Activated T-helper 17 cell treated with anti-CD3 and anti-CD28 coated beads, Interleukin-2, amount 50 U/mL, for 72 hours (primary cell): ENCODE measurements around the gene NPY4R2. TPM values are rescaled to one million over a fixed set of nuclear protein-coding genes. Genes with fewer than 3 reads are reported as not detected.
"Not testable (repeated sequence)": the region's sequence is repeated elsewhere in the genome, so short reads cannot be mapped to it uniquely, and the experiment has no call there.

Experiments
- ATAC-seq: fragments of 150-1000 bp; cut with Tn5 transposase; replicated peaks from 2 replicates; pipeline ENCODE4 v1.10.0; 2021; ENCODE audit warnings: mild to moderate bottlenecking, moderate library complexity
- H3K27ac Mint-ChIP-seq: one replicate; pipeline ENCODE4 v1.8.0; 2022; ENCODE audit warnings: mixed read lengths
- H3K27me3 Mint-ChIP-seq: one replicate; pipeline ENCODE4 v1.8.0; 2022; ENCODE audit warnings: mixed read lengths
- H3K36me3 Mint-ChIP-seq: one replicate; pipeline ENCODE4 v1.8.0; 2022; ENCODE audit warnings: low read depth, mild to moderate bottlenecking, mixed read lengths
- H3K4me1 Mint-ChIP-seq: one replicate; pipeline ENCODE4 v1.8.0; 2022; ENCODE audit warnings: mixed read lengths
- H3K4me3 Mint-ChIP-seq: one replicate; pipeline ENCODE4 v1.8.0; 2022; ENCODE audit warnings: mild to moderate bottlenecking, mixed read lengths
- H3K9me3 Mint-ChIP-seq: one replicate; pipeline ENCODE4 v1.8.0; 2022; ENCODE audit warnings: mixed read lengths
- total RNA-seq, 2 donors: library from RNA; stranded (reverse); gene quantifications; one replicate each; pipeline ENCODE4 v1.2.3, GENCODE V29; 2022

NPY4R2 gene
- total RNA-seq, 2 donors from 2014 or later: not detected

DNA sequence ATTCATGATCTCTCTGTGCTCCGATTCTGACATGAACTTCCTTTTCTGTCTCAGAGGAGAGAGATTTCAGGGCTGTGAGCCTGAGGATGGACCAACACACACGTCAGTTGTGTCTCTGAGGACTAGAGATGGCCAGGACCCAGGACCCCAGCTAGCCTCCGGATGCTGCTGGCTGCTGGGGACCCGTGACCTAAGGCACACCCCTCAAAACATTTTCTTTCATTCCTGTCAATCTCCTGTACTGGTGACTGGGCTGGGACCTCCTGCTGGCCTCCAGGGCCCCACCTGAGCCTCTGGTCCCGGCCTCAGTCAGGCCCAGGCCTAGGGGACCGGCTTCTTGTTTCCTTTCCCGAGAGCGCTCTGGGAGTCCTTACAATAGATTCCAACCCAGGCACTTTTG, 38.7 kb downstream of the NPY4R2 start:
- H3K4me3 Mint-ChIP-seq, H3K36me3 Mint-ChIP-seq, H3K9me3 Mint-ChIP-seq, H3K4me1 Mint-ChIP-seq, H3K27me3 Mint-ChIP-seq, H3K27ac Mint-ChIP-seq: not testable (repeated sequence)
- ATAC-seq: peak; percentile 9

DNA sequence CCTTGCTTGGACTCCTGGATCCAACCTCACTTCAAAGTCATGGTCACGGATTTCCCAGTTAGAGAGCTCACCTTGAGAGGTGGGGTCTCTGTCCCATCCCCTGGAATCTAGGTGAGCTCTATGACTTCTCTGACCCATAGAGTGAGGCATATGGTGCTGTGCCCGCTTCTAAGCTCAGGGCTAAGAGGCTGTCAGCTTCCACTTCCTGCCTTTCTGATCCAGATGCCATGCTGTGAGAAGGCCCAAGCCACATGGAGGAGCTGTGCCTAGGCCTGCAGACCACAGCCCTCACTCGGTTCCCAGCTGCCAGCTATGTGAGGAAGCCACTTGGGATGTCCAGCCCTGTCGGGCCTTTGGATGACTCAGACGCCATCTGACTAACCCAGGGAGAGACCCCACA, 41.2 kb downstream of the NPY4R2 start:
- not testable (repeated sequence) for H3K27me3 Mint-ChIP-seq, H3K4me3 Mint-ChIP-seq, H3K4me1 Mint-ChIP-seq, H3K36me3 Mint-ChIP-seq, H3K27ac Mint-ChIP-seq, ATAC-seq, H3K9me3 Mint-ChIP-seq

DNA sequence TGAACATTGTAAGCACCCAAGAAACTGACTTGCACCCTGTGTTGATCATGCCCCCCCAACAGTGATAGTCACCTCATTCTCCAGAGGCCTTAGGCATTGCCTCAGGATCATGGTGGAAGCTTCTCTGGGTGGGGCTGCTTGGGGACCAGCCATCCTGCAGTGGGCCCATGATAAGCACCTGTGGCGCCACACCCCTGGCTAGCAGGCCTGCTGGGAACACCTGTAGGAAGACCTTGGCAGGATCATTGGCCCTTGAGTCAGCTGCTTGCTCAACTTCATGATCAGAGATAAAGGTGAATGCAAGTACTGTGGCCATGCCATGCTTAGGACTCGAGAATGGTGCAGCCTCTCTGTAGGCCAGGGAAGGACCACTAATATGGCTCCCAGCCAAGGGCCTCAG, 42.2 kb downstream of the NPY4R2 start:
- not testable (repeated sequence) for H3K9me3 Mint-ChIP-seq, H3K36me3 Mint-ChIP-seq, H3K27ac Mint-ChIP-seq, H3K4me1 Mint-ChIP-seq, H3K4me3 Mint-ChIP-seq, H3K27me3 Mint-ChIP-seq, ATAC-seq

DNA sequence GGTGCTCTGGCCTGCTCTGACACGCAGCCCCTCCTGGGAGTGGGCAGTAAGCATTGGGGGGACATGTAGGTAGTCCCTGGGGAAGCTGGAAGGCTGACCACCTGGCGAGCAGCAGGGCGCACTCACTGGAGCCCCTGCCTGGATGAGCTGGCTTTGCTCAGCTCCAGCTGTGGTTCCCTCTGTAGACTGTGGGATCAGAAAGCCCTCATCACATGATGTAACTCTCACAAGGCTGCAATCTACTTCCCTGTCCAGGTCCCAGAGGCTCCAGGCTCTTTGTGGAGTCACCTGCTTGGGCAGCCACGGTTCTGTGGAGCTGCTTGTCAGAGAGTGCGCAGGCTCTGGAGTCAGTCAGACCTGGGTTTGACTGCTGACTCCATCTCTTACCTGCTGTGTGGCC, 44.3 kb downstream of the NPY4R2 start:
- H3K36me3 Mint-ChIP-seq, ATAC-seq, H3K4me1 Mint-ChIP-seq, H3K9me3 Mint-ChIP-seq, H3K27me3 Mint-ChIP-seq, H3K4me3 Mint-ChIP-seq, H3K27ac Mint-ChIP-seq: not testable (repeated sequence)

DNA sequence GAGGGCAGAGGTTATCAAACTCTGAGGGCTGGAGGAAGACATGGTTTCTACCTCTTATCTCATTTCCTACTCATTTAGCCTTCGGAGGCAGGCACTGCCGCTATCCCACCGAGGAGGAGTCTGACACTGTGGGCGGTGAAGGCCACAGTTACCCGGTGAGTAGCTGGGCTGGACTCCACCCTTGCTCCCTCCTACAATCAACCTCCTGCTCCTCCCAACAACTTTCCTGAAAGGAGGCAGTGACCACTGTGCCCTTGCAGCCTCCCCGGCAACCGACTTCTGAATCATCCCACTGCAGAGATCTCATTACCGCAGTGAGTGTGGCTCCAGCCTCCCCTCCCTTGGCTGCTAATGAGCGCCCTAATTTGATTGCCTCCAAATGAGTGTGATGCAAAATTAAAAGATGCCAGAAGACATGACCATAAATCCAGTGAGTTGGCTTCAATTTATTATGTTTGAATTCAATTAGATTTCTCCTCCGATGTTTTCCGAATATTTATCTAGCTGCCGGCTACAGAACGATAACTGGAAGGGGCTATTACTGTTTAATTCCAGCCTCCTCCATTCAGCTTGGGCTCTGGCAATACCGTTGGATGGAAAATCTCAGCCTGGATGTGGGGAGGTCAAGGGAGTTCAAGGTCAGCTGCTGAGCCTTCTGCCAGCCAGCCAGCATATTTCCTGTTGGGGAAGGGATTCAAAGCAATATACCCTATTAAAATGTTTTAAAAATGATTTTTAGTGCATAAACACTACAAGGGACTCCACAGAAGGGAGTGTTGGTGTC, 46.0 kb downstream of the NPY4R2 start:
- not testable (repeated sequence) for H3K4me3 Mint-ChIP-seq, ATAC-seq, H3K9me3 Mint-ChIP-seq, H3K4me1 Mint-ChIP-seq, H3K27ac Mint-ChIP-seq, H3K27me3 Mint-ChIP-seq, H3K36me3 Mint-ChIP-seq

DNA sequence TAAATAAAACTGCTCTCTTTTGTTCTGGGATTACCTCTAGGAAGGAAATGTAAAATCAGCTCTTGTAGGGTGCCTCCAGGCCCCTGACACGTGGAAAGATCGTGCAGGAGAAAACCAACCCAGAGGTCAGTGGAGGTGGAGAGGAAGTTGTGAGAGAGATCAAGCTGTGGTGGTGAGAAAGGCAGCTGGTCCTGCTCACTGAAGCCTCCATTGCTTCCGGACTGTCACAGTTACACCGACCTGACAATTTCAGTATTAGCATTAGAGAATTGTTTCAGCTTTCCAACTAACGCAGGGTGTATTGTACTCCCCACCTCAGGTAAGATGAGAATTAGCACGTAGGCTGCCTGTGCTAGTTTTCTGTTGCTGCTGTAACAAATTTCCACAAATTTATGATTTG, 50.5 kb downstream of the NPY4R2 start:
- not testable (repeated sequence) for H3K4me3 Mint-ChIP-seq, ATAC-seq, H3K36me3 Mint-ChIP-seq, H3K9me3 Mint-ChIP-seq, H3K4me1 Mint-ChIP-seq, H3K27ac Mint-ChIP-seq, H3K27me3 Mint-ChIP-seq

DNA sequence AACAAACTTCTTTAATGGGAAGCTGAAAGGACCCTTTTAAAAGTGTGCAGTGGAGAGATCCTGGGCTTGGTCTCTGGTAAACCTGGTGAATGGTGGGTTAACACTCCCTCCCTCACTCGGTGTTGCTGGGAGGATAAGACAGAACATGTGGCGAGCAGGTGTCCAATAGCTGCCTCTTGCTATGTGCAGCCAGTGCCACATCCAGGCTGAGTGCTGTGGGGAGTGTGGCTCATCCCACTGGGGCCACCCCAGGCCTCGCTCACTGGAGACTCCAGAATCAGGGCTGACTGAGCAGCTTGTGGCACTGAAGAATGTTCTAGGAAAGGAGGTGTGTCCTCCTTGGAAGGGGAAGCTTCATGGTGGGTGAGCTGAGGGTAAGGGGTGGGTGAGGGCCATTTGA, 51.6 kb downstream of the NPY4R2 start:
- not testable (repeated sequence) for H3K4me1 Mint-ChIP-seq, H3K36me3 Mint-ChIP-seq, H3K27me3 Mint-ChIP-seq, ATAC-seq, H3K9me3 Mint-ChIP-seq, H3K4me3 Mint-ChIP-seq, H3K27ac Mint-ChIP-seq

DNA sequence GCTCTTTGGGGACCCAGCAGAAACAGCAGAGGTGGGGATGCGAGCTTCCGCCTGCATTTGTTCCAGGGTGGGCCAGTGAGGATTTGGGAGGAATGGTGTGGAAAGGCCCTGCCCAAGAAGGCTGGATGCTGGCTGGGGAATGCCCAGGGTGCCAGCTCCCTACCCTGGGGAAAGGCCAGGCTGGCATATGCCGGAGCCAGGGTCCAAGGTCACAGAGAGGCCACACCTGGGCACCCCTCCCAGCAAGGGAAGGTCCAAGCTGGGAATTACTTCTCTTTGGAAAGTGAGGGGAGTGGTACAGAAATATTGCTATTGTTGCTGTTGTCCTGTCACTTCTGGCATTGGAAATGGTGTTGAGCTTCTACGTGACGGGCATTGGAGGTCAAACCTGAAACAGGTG, 53.1 kb downstream of the NPY4R2 start:
- not testable (repeated sequence) for ATAC-seq, H3K9me3 Mint-ChIP-seq, H3K27me3 Mint-ChIP-seq, H3K4me1 Mint-ChIP-seq, H3K27ac Mint-ChIP-seq, H3K36me3 Mint-ChIP-seq, H3K4me3 Mint-ChIP-seq

DNA sequence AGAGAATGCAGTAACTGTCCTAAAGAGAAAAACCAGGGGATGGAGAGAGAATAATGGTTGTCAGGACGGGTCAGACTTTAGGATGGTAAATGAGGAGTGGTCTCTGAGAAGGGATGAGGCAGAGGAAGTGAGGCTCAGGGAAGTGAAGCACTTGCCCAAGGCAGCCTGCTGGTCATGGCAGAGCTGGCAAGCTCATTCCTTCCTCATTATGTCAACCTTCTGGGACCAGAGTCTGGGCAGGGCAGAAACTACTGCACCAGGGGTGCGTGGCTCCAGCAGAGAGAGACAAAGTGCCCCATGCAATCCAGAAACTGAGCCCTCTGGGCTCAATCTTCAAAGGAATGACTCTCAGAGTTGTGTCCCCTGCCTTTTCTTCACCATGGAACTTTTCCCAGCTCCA, 53.6 kb downstream of the NPY4R2 start:
- H3K4me1 Mint-ChIP-seq, ATAC-seq: not testable (repeated sequence)

More for the DNA sequence above, 53.6 kb downstream of the NPY4R2 start:
- not testable (repeated sequence) for H3K36me3 Mint-ChIP-seq, H3K4me3 Mint-ChIP-seq, H3K27ac Mint-ChIP-seq, H3K9me3 Mint-ChIP-seq, H3K27me3 Mint-ChIP-seq

Other genes with a start within 250 kb of the NPY4R2 start
- under 1 TPM; 0.11 to 0.37 TPM for gene SYT15B, start 155.1 kb upstream of the NPY4R2 start, total RNA-seq
- gene FAM25C, start 81.1 kb downstream of the NPY4R2 start, total RNA-seq: not detected